A549 (cell line): ENCODE results near the gene BRPF3.

ENCODE experiments used
- ESRRA ChIP-seq: fragments of 150-350 bp; IDR thresholded peaks from 2 replicates; pipeline ENCODE4 v1.6.1; 2014; ENCODE audit warnings: mild to moderate bottlenecking, low read length, borderline replicate concordance
- HDAC2 ChIP-seq: fragments of 200-600 bp; sonication (generic); IDR thresholded peaks from 2 replicates; pipeline ENCODE4 v1.6.1; 2016
- JUN ChIP-seq, 2 experiments: fragments of >200 bp; sonication (Bioruptor Twin); formaldehyde crosslinking; IDR thresholded peaks; 2 replicates in 1 of 2; 3 replicates in 1 of 2; pipeline ENCODE4 v1.6.1; 2016 to 2017
- POLR2AphosphoS2 ChIP-seq: conservative IDR thresholded peaks from 2 replicates; pipeline ENCODE4 v1.6.1; 2012; ENCODE audit warnings: low read length, improper control_type of control experiment, inconsistent platforms
- TF ChIP-seq, protein P1 (sequence below): fragments of >200 bp; sonication (Bioruptor Twin); formaldehyde crosslinking; IDR thresholded peaks from 3 replicates; pipeline ENCODE4 v1.5.1; 2016

DNA sequence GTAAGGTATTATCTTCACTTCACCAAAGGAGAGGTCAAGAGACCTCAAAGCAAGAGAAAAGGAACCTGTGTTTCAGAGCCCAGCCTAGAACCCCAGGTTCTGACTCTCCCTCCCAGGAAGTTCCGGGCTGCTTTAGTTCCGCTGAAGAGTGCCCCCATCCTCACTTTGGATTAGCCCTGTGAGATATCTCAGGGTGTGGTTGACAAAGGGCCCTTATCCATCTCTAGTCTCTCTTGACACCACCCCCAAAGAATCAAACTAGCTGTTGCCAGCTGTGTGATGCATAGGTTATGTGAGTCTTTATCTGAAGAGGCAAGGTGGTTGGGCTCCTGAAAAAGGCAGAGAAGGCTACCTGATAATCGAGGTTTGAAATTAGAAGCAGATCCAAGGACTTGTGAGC is 20.6 kb downstream of the BRPF3 start:
- no peak for TF ChIP-seq HDAC2
- TF ChIP-seq ESRRA, result no peak
- TF ChIP-seq, protein P1, sequence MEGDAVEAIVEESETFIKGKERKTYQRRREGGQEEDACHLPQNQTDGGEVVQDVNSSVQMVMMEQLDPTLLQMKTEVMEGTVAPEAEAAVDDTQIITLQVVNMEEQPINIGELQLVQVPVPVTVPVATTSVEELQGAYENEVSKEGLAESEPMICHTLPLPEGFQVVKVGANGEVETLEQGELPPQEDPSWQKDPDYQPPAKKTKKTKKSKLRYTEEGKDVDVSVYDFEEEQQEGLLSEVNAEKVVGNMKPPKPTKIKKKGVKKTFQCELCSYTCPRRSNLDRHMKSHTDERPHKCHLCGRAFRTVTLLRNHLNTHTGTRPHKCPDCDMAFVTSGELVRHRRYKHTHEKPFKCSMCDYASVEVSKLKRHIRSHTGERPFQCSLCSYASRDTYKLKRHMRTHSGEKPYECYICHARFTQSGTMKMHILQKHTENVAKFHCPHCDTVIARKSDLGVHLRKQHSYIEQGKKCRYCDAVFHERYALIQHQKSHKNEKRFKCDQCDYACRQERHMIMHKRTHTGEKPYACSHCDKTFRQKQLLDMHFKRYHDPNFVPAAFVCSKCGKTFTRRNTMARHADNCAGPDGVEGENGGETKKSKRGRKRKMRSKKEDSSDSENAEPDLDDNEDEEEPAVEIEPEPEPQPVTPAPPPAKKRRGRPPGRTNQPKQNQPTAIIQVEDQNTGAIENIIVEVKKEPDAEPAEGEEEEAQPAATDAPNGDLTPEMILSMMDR, result no peak
- no peak for TF ChIP-seq JUN (IDR thresholded peaks at IDR 0.05)
- no peak for TF ChIP-seq POLR2AphosphoS2
